SK-N-SH (cell line): ENCODE data around the gene CSTB. TPM values are rescaled to one million over a fixed set of nuclear protein-coding genes. Genes with fewer than 3 reads are reported as not detected.

Source experiments
- CTCF ChIA-PET: fragments of 300-600, 350-600 bp; formaldehyde crosslinking; extraction: SDS; loops from one replicate; lab custom pipeline; 2021; lab: Yijun Ruan, JAX
- POLR2A ChIA-PET: fragments of 350-600 bp; sonication (Branson Sonifier 250); formaldehyde crosslinking; extraction: SDS; loops from one replicate; lab custom pipeline; 2020; ENCODE audit warnings: antibody characterized with exemption, inconsistent platforms; lab: Yijun Ruan, JAX
- DNase-seq: peaks from one replicate; pipeline ENCODE4 v3.0.0; 2012
- H2AFZ ChIP-seq: fragments of 200-600 bp; sonication (generic); 2 replicates; pipeline ENCODE4 v1.8.1; 2016; ENCODE audit warnings: antibody characterized with exemption, mild to moderate bottlenecking, low read depth
- H3F3A ChIP-seq: fragments of 200-600 bp; sonication (generic); replicated peaks from 2 replicates; pipeline ENCODE3; 2016; ENCODE audit warnings: antibody characterized with exemption, mild to moderate bottlenecking; ENCODE audit not compliant: insufficient read depth
- H3K27ac ChIP-seq, 2 experiments: fragments of 200-500 bp in 1 of 2; fragments of 200-600 bp in 1 of 2; sonication (Bioruptor generic) in 1 of 2; sonication (generic), shearing (Covaris generic) in 1 of 2; 2 replicates each; pipeline versions ENCODE4 v1.5.1 to v1.6.1; 2014 to 2016; ENCODE audit warnings: low read depth in 2 of 2, inconsistent platforms in 1 of 2, low read length in 1 of 2, mild to moderate bottlenecking in 1 of 2, mixed read lengths in 1 of 2
- H3K27me3 ChIP-seq: fragments of 200-600 bp; sonication (generic), shearing (Covaris generic); 2 replicates; pipeline ENCODE4 v1.6.1; 2016; ENCODE audit warnings: mixed run types; ENCODE audit not compliant: insufficient read depth
- H3K36me3 ChIP-seq, 2 experiments: fragments of 200-500 bp in 1 of 2; fragments of 200-600 bp in 1 of 2; sonication (Bioruptor generic) in 1 of 2; sonication (generic) in 1 of 2; replicated peaks in 1 of 2; 2 replicates each; pipeline versions ENCODE3 to v1.5.1; 2014 to 2016; ENCODE audit warnings: low read length in 1 of 2, mild to moderate bottlenecking in 1 of 2; ENCODE audit not compliant: insufficient read depth in 2 of 2, control insufficient read depth in 1 of 2
- H3K4me1 ChIP-seq, 2 experiments: fragments of 200-500 bp in 1 of 2; fragments of 200-600 bp in 1 of 2; sonication (Bioruptor generic) in 1 of 2; sonication (generic), shearing (Covaris generic) in 1 of 2; 2 replicates each; pipeline versions ENCODE4 v1.5.1 to v1.6.1; 2014 to 2016; ENCODE audit warnings: low read depth in 1 of 2, low read length in 1 of 2, mixed run types in 1 of 2; ENCODE audit not compliant: insufficient read depth in 2 of 2, control insufficient read depth in 1 of 2
- H3K4me2 ChIP-seq: fragments of 200-600 bp; sonication (generic), shearing (Covaris generic); 2 replicates; pipeline ENCODE4 v1.6.1; 2017; ENCODE audit warnings: mixed run types
- H3K4me3 ChIP-seq, 2 experiments: fragments of 200-500 bp in 1 of 2; fragments of 200-600 bp in 1 of 2; sonication (Bioruptor generic) in 1 of 2; sonication (generic), shearing (Covaris generic) in 1 of 2; 2 replicates each; pipeline versions ENCODE4 v1.5.1 to v1.8.1; 2014 to 2016; ENCODE audit warnings: low read depth in 2 of 2, inconsistent platforms in 1 of 2, low read length in 1 of 2, mild to moderate bottlenecking in 1 of 2, mixed read lengths in 1 of 2, moderate library complexity in 1 of 2
- H3K79me2 ChIP-seq: fragments of 200-600 bp; sonication (generic); 2 replicates; pipeline ENCODE4 v1.8.1; 2017; ENCODE audit warnings: mild to moderate bottlenecking; ENCODE audit not compliant: insufficient read depth
- H3K9ac ChIP-seq: fragments of 200-600 bp; sonication (generic); 2 replicates; pipeline ENCODE4 v1.6.1; 2017; ENCODE audit warnings: mixed run types
- H3K9me2 ChIP-seq: fragments of 200-600 bp; sonication (generic); 2 replicates; pipeline ENCODE4 v1.6.1; 2017; ENCODE audit warnings: mixed run types
- H3K9me3 ChIP-seq: fragments of 200-600 bp; sonication (generic); 2 replicates; pipeline ENCODE4 v1.6.1; 2017; ENCODE audit warnings: mixed run types, mild to moderate bottlenecking, moderate library complexity
- H4K20me1 ChIP-seq: fragments of 200-600 bp; sonication (generic); 2 replicates; pipeline ENCODE4 v1.6.1; 2017; ENCODE audit warnings: mild to moderate bottlenecking, mixed run types; ENCODE audit not compliant: insufficient read depth
- ELF1 ChIP-seq: IDR thresholded peaks from 2 replicates; pipeline ENCODE4 v1.4.0; 2012
- EZH2phosphoT487 ChIP-seq: fragments of 200-600 bp; sonication (generic); IDR thresholded peaks from 2 replicates; pipeline ENCODE4 v1.6.1; 2017; ENCODE audit warnings: low read depth, mixed run types, mild to moderate bottlenecking, antibody characterized with exemption, moderate library complexity, borderline replicate concordance
- FOSL2 ChIP-seq: IDR thresholded peaks from 2 replicates; pipeline ENCODE4 v1.4.0; 2012; ENCODE audit warnings: low read depth, mild to moderate bottlenecking, moderate library complexity, borderline replicate concordance
- FOXJ3 ChIP-seq: sonication (generic); formaldehyde crosslinking; IDR thresholded peaks from 2 replicates; pipeline ENCODE4 v1.5.1; 2020; ENCODE audit warnings: mild to moderate bottlenecking, missing genetic modification reagents
- IRF3 ChIP-seq: fragments of 150-350 bp; IDR thresholded peaks from 2 replicates; pipeline ENCODE4 v1.6.1; 2016; ENCODE audit warnings: mild to moderate bottlenecking, low read depth, low read length
- JUND ChIP-seq: IDR thresholded peaks from 2 replicates; pipeline ENCODE4 v1.4.0; 2012
- MEF2A ChIP-seq: IDR thresholded peaks from 2 replicates; pipeline ENCODE4 v1.4.0; 2012; ENCODE audit warnings: low read depth, borderline replicate concordance
- RFX5 ChIP-seq: IDR thresholded peaks from 2 replicates; pipeline ENCODE4 v1.6.1; 2012; ENCODE audit warnings: mild to moderate bottlenecking, improper control_type of control experiment, low read length
- RXRA ChIP-seq: IDR thresholded peaks from 2 replicates; pipeline ENCODE4 v1.4.0; 2012; ENCODE audit warnings: low read depth, mild to moderate bottlenecking, borderline replicate concordance
- SMC3 ChIP-seq: IDR thresholded peaks from 2 replicates; pipeline ENCODE4 v1.6.1; 2012; ENCODE audit warnings: low read depth, low read length, improper control_type of control experiment
- YY1 ChIP-seq: IDR thresholded peaks from 2 replicates; pipeline ENCODE4 v1.4.0; 2012; ENCODE audit warnings: low read depth, mild to moderate bottlenecking
- whole genome bisulfite sequencing: methylation state at CpG from one replicate; pipeline ENCODE4 v1.1.6; 2017; ENCODE audit warnings: low lambda C conversion rate; 5-methylcytosine and 5-hydroxymethylcytosine counted together
- polyA plus RNA-seq, 3 experiments: library from polyadenylated mRNA; depleted of rRNA; stranded (reverse); fragments of >200 nt; gene quantifications; 2 replicates each; pipeline ENCODE4 v1.2.3, GENCODE V29; 2012
- TF ChIP-seq, protein P1 (sequence below): IDR thresholded peaks from 2 replicates; pipeline ENCODE4 v1.4.0; 2012; ENCODE audit warnings: low read depth
- TF ChIP-seq, protein P2 (sequence below): IDR thresholded peaks from 2 replicates; pipeline ENCODE4 v1.4.0; 2012; ENCODE audit warnings: low read depth, borderline replicate concordance
- TF ChIP-seq, protein P3 (sequence below): IDR thresholded peaks from 2 replicates; pipeline ENCODE4; 2012
- TF ChIP-seq, protein P4 (sequence below): IDR thresholded peaks from 2 replicates; pipeline ENCODE4 v1.4.0; 2012; ENCODE audit warnings: low read depth, borderline replicate concordance
- TF ChIP-seq, protein P5 (sequence below): fragments of 200-600 bp; sonication (generic); IDR thresholded peaks from 2 replicates; pipeline ENCODE4 v1.6.1; 2017; ENCODE audit warnings: antibody characterized with exemption, mild to moderate bottlenecking, moderate library complexity

CSTB gene
- polyA plus RNA-seq, 1 of the 3 experiments (the other 2 are of a cell fraction) = 101 TPM

DNA sequence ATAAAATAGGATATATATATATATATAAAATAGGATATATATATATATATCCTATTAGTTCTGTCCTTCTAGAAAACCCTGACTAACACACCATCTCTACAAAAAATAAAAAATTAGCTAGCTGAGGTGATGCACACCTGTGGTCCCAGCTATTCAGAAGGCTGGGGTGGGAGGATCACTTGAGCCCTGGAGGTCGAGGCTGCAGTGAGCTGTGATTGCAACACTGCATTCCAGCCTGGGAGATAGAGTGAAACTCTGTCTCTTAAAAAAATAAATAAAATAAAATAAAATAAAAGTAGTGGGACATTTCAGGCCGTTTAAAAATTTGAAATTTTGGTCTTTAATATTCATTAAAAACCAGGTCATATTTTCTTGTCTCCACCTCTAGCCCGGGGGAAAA is 9.0 kb upstream of the CSTB start:
- Histone ChIP-seq H3K27ac (no peak overlapping the region), H3K36me3 (no peaks in the 10 kb centered on the region), H3F3A (peaks cover 10% of the 10 kb centered on the region), H3K79me2 (peaks cover 7% of the 10 kb centered on the region), H2AFZ (no peak overlapping the region), H3K4me3 (no peak overlapping the region), H3K4me1 (peaks cover 0 to under 1% of the 10 kb centered on the region in 2 experiments; a peak in 1 of 4 replicates), H3K9me3 (no peaks in the 10 kb centered on the region), H3K4me2 (no peak overlapping the region), H3K27me3 (no peaks in the 10 kb centered on the region), H3K9ac (no peak overlapping the region), H4K20me1 (no peaks in the 10 kb centered on the region), H3K9me2 (no peaks in the 10 kb centered on the region)
- no peak for TF ChIP-seq EZH2phosphoT487
- TF ChIP-seq SMC3 = no peak
- no peak for TF ChIP-seq RFX5
- TF ChIP-seq, protein P1, sequence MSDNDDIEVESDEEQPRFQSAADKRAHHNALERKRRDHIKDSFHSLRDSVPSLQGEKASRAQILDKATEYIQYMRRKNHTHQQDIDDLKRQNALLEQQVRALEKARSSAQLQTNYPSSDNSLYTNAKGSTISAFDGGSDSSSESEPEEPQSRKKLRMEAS = no peak
- TF ChIP-seq JUND = no peak
- TF ChIP-seq, protein P2, sequence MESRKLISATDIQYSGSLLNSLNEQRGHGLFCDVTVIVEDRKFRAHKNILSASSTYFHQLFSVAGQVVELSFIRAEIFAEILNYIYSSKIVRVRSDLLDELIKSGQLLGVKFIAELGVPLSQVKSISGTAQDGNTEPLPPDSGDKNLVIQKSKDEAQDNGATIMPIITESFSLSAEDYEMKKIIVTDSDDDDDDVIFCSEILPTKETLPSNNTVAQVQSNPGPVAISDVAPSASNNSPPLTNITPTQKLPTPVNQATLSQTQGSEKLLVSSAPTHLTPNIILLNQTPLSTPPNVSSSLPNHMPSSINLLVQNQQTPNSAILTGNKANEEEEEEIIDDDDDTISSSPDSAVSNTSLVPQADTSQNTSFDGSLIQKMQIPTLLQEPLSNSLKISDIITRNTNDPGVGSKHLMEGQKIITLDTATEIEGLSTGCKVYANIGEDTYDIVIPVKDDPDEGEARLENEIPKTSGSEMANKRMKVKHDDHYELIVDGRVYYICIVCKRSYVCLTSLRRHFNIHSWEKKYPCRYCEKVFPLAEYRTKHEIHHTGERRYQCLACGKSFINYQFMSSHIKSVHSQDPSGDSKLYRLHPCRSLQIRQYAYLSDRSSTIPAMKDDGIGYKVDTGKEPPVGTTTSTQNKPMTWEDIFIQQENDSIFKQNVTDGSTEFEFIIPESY = no peak
- CTCF ChIA-PET = no interaction called here
- DNase-seq = no peak
- WGBS = 29% methylated on average over 3 of the region's 3 CpGs
- POLR2A ChIA-PET = no interaction called here

DNA sequence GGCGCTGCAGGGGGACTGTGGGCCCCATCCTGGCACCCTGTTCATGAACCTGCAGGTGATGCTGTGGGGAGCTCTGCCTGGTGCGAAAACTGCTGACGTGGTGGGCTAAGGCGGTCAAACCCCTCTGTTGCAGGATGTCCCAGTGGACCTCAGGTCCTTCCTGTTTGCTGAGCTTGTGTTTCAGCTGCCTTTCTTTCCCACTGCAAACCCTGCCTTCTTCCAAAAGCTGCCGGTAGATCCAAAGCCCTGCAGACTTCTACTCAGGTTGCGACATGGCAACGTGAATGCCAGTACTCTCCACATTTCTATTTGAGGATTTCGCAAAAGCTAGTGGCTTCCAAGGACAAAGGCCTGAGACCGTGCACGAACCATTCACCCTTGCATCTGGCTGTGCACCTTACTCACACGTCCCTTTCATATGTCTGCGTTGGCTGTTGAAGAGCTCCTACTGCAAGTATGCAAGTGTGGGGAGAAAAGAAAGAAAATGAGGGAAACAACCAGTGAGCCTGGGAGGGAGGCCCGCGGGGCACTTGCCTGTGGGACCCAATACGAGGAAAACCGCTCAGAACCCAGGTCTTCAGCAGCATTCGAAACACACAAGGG is 7.1 kb upstream of the CSTB start:
- H3K4me2 ChIP-seq = no peak overlapping the region
- ChIA-PET CTCF (no interaction called here), POLR2A (no interaction called here)
- H3K9me2 ChIP-seq = no peaks in the 10 kb centered on the region
- no peaks in the 10 kb centered on the region for H3K9me3 ChIP-seq
- H3K4me1 ChIP-seq = no peaks in the 10 kb centered on the region
- no peaks in the 10 kb centered on the region for H4K20me1 ChIP-seq
- no peaks in the 10 kb centered on the region for H3K79me2 ChIP-seq
- no peaks in the 10 kb centered on the region for H3K36me3 ChIP-seq
- H3F3A ChIP-seq = peaks cover 4% of the 10 kb centered on the region
- DNase-seq = no peak
- no peaks in the 10 kb centered on the region for H3K27me3 ChIP-seq
- no peak overlapping the region for H3K27ac ChIP-seq
- no peak overlapping the region for H2AFZ ChIP-seq
- WGBS = 75% methylated on average over 17 of the region's 17 CpGs
- H3K4me3 ChIP-seq = no peak overlapping the region
- H3K9ac ChIP-seq = no peak overlapping the region
- TF ChIP-seq FOXJ3 (CRISPR knock-in tag) (no peak), IRF3 (no peak), ELF1 (no peak), MEF2A (no peak), YY1 (no peak), FOSL2 (no peak), RXRA (no peak), SMC3 (no peak)
- TF ChIP-seq, protein P3, sequence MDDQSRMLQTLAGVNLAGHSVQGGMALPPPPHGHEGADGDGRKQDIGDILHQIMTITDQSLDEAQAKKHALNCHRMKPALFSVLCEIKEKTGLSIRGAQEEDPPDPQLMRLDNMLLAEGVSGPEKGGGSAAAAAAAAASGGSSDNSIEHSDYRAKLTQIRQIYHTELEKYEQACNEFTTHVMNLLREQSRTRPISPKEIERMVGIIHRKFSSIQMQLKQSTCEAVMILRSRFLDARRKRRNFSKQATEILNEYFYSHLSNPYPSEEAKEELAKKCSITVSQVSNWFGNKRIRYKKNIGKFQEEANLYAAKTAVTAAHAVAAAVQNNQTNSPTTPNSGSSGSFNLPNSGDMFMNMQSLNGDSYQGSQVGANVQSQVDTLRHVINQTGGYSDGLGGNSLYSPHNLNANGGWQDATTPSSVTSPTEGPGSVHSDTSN = no peak
- TF ChIP-seq, protein P4, sequence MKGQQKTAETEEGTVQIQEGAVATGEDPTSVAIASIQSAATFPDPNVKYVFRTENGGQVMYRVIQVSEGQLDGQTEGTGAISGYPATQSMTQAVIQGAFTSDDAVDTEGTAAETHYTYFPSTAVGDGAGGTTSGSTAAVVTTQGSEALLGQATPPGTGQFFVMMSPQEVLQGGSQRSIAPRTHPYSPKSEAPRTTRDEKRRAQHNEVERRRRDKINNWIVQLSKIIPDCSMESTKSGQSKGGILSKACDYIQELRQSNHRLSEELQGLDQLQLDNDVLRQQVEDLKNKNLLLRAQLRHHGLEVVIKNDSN = no peak
- TF ChIP-seq, protein P2 = no peak
- TF ChIP-seq, protein P5, sequence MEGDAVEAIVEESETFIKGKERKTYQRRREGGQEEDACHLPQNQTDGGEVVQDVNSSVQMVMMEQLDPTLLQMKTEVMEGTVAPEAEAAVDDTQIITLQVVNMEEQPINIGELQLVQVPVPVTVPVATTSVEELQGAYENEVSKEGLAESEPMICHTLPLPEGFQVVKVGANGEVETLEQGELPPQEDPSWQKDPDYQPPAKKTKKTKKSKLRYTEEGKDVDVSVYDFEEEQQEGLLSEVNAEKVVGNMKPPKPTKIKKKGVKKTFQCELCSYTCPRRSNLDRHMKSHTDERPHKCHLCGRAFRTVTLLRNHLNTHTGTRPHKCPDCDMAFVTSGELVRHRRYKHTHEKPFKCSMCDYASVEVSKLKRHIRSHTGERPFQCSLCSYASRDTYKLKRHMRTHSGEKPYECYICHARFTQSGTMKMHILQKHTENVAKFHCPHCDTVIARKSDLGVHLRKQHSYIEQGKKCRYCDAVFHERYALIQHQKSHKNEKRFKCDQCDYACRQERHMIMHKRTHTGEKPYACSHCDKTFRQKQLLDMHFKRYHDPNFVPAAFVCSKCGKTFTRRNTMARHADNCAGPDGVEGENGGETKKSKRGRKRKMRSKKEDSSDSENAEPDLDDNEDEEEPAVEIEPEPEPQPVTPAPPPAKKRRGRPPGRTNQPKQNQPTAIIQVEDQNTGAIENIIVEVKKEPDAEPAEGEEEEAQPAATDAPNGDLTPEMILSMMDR = no peak
